NK-92 treated with Interleukin-12 subunit alpha and Interleukin-12 subunit beta, amount 100 ng/mL, for 24 hours (cell line): ENCODE data around the gene SLC16A8.

Experiments
- DNase-seq: peaks from one replicate; lab custom pipeline; 2025; lab: John Stamatoyannopoulos, UW

The SLC16A8 gene

GRCh38 chr22:38028344-38029130 is 55.4 kb downstream of the SLC16A8 start:
- DNase-seq, result no peak
